ENCODE results near the gene PLB1. TPM values are rescaled to one million over a fixed set of nuclear protein-coding genes. Genes with fewer than 3 reads are reported as not detected.

PLB1 gene
- total RNA-seq, 2 donors from 2014 or later, result 7.4 to 9.6 TPM

DNA sequence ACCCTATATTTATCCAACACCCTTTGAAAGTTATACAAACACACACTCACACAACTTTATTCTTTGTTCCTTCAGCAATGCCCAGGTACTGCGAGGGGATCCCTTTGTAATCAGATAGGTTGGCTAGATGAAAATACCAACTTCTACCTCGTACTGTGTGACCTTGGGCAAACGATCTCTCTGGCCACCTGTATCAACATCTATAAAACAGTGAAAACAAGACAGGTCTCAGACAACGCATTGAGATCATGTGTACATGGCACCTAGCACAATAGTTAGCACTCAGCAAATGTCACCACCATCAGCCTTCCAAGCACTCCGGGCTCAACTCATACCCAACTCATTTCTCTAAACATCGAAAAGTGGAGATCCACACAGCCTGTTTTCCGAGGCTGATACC lies 137.3 kb downstream of the PLB1 start:
- H3K4me1 ChIP-seq (replicated peaks), result peaks cover 8% of the 10 kb centered on the region
- peak; percentile 46 for DNase-seq (ENCODE audit: low spot score)
- 53% methylated on average over 7 of the region's 7 CpGs for WGBS

DNA sequence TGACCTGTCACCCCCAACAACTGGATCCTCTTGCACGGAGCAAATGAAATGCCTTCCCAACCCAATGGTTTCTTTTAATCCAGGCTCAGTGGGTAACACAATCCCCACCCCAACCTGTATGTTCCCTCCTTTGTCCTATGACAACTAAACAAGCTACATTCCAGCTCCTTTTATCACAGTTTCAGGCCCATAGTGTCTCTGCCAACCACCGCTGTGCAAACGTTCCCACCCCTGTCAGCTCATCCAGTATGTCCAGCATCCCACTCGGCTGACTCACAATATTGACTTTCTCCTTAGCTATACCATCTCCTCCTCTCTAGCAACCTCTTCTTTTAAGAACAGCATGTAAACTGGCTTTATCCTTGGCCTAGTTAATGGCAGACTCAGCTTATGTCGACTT lies 137.9 kb downstream of the PLB1 start:
- intact Hi-C loops (cut with DNase I), result no loop called here
- peaks cover 8% of the 10 kb centered on the region for H3K4me1 ChIP-seq (replicated peaks)

More for the DNA sequence above, 137.3 kb downstream of the PLB1 start:
- no peaks in the 10 kb centered on the region for H3K27me3 ChIP-seq (replicated peaks; ENCODE audit: insufficient read depth)
- TF ChIP-seq, protein P1, sequence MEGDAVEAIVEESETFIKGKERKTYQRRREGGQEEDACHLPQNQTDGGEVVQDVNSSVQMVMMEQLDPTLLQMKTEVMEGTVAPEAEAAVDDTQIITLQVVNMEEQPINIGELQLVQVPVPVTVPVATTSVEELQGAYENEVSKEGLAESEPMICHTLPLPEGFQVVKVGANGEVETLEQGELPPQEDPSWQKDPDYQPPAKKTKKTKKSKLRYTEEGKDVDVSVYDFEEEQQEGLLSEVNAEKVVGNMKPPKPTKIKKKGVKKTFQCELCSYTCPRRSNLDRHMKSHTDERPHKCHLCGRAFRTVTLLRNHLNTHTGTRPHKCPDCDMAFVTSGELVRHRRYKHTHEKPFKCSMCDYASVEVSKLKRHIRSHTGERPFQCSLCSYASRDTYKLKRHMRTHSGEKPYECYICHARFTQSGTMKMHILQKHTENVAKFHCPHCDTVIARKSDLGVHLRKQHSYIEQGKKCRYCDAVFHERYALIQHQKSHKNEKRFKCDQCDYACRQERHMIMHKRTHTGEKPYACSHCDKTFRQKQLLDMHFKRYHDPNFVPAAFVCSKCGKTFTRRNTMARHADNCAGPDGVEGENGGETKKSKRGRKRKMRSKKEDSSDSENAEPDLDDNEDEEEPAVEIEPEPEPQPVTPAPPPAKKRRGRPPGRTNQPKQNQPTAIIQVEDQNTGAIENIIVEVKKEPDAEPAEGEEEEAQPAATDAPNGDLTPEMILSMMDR (IDR thresholded peaks at IDR 0.05), result no peak
- TF ChIP-seq POLR2A (IDR thresholded peaks at IDR 0.05), result no peak
- peak; percentile 19 for TF ChIP-seq POLR2AphosphoS5 (IDR thresholded peaks at IDR 0.05)
- no peak overlapping the region for H3K4me3 ChIP-seq
- no peaks in the 10 kb centered on the region for H3K9me3 ChIP-seq
- H3K27ac ChIP-seq, result peak overlapping the region; percentile 79 to 86
- no peaks in the 10 kb centered on the region for H3K36me3 ChIP-seq
- intact Hi-C loops (cut with DNase I), result no loop called here

DNA sequence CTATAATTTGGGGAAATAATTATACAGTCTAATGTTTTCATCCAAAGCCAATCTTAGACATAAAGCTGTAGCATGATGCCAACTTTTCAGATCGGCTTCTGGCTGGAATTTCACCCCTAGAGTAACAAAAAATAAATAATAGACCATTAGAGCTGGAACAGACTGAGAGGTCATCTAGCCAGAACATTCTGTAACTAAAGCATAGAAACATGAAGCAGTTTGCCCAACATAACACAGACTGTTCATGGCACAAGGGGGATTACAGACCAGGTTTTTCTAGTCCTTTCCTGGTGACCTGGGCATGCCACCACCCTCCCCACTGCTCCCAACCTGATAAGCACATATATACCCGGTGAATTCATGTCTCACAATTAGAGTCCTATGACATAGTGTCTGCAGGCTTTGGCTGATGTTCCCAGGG lies 139.3 kb downstream of the PLB1 start:
- intact Hi-C loops (cut with DNase I), result loop anchor here (5.0 kb wide), 1 partner anchor 38 kb away; no protein-coding TSS in a partner anchor
- Histone ChIP-seq H3K27ac (peak overlapping the region; percentile 79 to 86), H3K4me3 (no peak overlapping the region), H3K9me3 (no peaks in the 10 kb centered on the region), H3K27me3 (replicated peaks; ENCODE audit: insufficient read depth) (no peaks in the 10 kb centered on the region), H3K4me1 (replicated peaks) (peaks cover 8% of the 10 kb centered on the region), H3K36me3 (no peaks in the 10 kb centered on the region)
- 29% methylated on average over 2 of the region's 2 CpGs for WGBS
- TF ChIP-seq POLR2A (IDR thresholded peaks at IDR 0.05) (no peak), POLR2AphosphoS5 (IDR thresholded peaks at IDR 0.05) (peak; percentile 69)
- TF ChIP-seq, protein P1 (IDR thresholded peaks at IDR 0.05), result peak in 1 of 4 experiments; percentile 9
- no peak for DNase-seq (ENCODE audit: low spot score)

More for the DNA sequence above, 137.9 kb downstream of the PLB1 start:
- H3K27me3 ChIP-seq (replicated peaks; ENCODE audit: insufficient read depth), result no peaks in the 10 kb centered on the region
- no peaks in the 10 kb centered on the region for H3K9me3 ChIP-seq
- no peak overlapping the region for H3K4me3 ChIP-seq
- peak; percentile 85 for DNase-seq (ENCODE audit: low spot score)
- H3K27ac ChIP-seq, result peak overlapping the region; percentile 79 to 86
- TF ChIP-seq POLR2AphosphoS5 (IDR thresholded peaks at IDR 0.05) (peak; percentile 90), POLR2A (IDR thresholded peaks at IDR 0.05) (no peak)
- H3K36me3 ChIP-seq, result no peaks in the 10 kb centered on the region
- 29% methylated on average over 5 of the region's 5 CpGs for WGBS

- no peak for TF ChIP-seq POLR2A (IDR thresholded peaks at IDR 0.05)
- TF ChIP-seq POLR2AphosphoS5 (IDR thresholded peaks at IDR 0.05), result no peak
- TF ChIP-seq, protein P1 (IDR thresholded peaks at IDR 0.05), result no peak
- peaks cover 8% of the 10 kb centered on the region for H3K4me1 ChIP-seq (replicated peaks)
- no peak for DNase-seq (ENCODE audit: low spot score)
Measured at GRCh38 chr2:28636491-28636890, 140.6 kb downstream of the PLB1 start.

GRCh38 chr2:28637066-28638047 lies 141.5 kb downstream of the PLB1 start:
- TF ChIP-seq POLR2AphosphoS5 (IDR thresholded peaks at IDR 0.05), result no peak
- TF ChIP-seq POLR2A (IDR thresholded peaks at IDR 0.05), result no peak
- TF ChIP-seq, protein P1 (IDR thresholded peaks at IDR 0.05), result no peak
- no peak overlapping the region for H3K4me3 ChIP-seq
- peaks cover 8% of the 10 kb centered on the region for H3K4me1 ChIP-seq (replicated peaks)
- no peaks in the 10 kb centered on the region for H3K9me3 ChIP-seq
- 71% methylated on average over 12 of the region's 12 CpGs for WGBS
- no peaks in the 10 kb centered on the region for H3K36me3 ChIP-seq
- intact Hi-C loops (cut with DNase I), result loop anchor here (1.0 to 5.0 kb wide), 2 partner anchors 25 to 40 kb away; no protein-coding TSS in a partner anchor
- H3K27me3 ChIP-seq (replicated peaks; ENCODE audit: insufficient read depth), result no peaks in the 10 kb centered on the region
- DNase-seq (ENCODE audit: low spot score), result no peak
- peak overlapping the region; percentile 79 to 86 for H3K27ac ChIP-seq

More at GRCh38 chr2:28636491-28636890, 140.6 kb downstream of the PLB1 start:
- WGBS, result 94% methylated on average over 2 of the region's 2 CpGs
- Histone ChIP-seq H3K27me3 (replicated peaks; ENCODE audit: insufficient read depth) (no peaks in the 10 kb centered on the region), H3K36me3 (no peaks in the 10 kb centered on the region), H3K9me3 (no peaks in the 10 kb centered on the region), H3K4me3 (no peak overlapping the region), H3K27ac (peak overlapping the region; percentile 79 to 86)
- intact Hi-C loops (cut with DNase I), result loop anchor here (5.0 kb wide), 1 partner anchor 39 kb away; no protein-coding TSS in a partner anchor

All from prostate gland (tissue), 2 donors.